Ovary (tissue), 9 donors: ENCODE data around the gene MUC2. TPM values are rescaled to one million over a fixed set of nuclear protein-coding genes. Genes with fewer than 3 reads are reported as not detected.

ENCODE experiments used
- DNase-seq, 5 donors: peaks; one replicate each; pipeline ENCODE4 v3.0.0-alpha.2; 2019 to 2020
- H3K27ac ChIP-seq, 2 donors: fragments of 200-600 bp; one replicate each; pipeline versions ENCODE4 v1.5.1 to v1.8.0; 2019 to 2022
- H3K27me3 ChIP-seq: fragments of 200-600 bp; one replicate; pipeline ENCODE4 v1.8.0; 2022
- H3K36me3 ChIP-seq: fragments of 200-600 bp; sonication (generic); one replicate; pipeline ENCODE4 v1.5.1; 2019
- H3K4me1 ChIP-seq: one replicate; pipeline ENCODE4 v1.8.1; 2013; ENCODE audit warnings: mild to moderate bottlenecking, moderate library complexity; ENCODE audit not compliant: insufficient read depth
- H3K4me3 ChIP-seq: fragments of 200-600 bp; sonication (generic); one replicate; pipeline ENCODE4 v1.5.1; 2017
- H3K9me3 ChIP-seq, 2 donors: fragments of 200-600 bp in 1 of 2; sonication (generic) in 1 of 2; one replicate each; pipeline versions ENCODE4 v1.5.1 to v1.8.1; 2013 to 2019; ENCODE audit warnings: mild to moderate bottlenecking in 1 of 2, moderate library complexity in 1 of 2
- CTCF ChIP-seq, 3 donors: fragments of 450-650 bp in 2 of 3; fragments of 200-600 bp in 1 of 3; IDR thresholded peaks; one replicate each; pipeline versions ENCODE4 v1.5.1 to v1.8.0; 2016 to 2022; ENCODE audit warnings: antibody characterized with exemption in 3 of 3, mild to moderate bottlenecking in 1 of 3
- EP300 ChIP-seq: sonication (generic); formaldehyde crosslinking; IDR thresholded peaks from one replicate; pipeline ENCODE4 v1.6.1; 2017; ENCODE audit warnings: antibody characterized with exemption
- POLR2A ChIP-seq: fragments of 450-650 bp; IDR thresholded peaks from one replicate; pipeline ENCODE4 v1.6.1; 2017; ENCODE audit warnings: antibody characterized with exemption, mild to moderate bottlenecking, moderate library complexity
- WGBS, 3 donors: extraction: QIAGEN DNeasy Blood & Tissue Kit in 1 of 3; methylation state at CpG; one replicate each; pipeline versions ENCODE4 v1.1.5 to v1.1.7; 2013 to 2017; 5-methylcytosine and 5-hydroxymethylcytosine counted together
- intact Hi-C, 4 donors: fragments of 100-400 bp; cut with DNase I; formaldehyde crosslinking; loops; one replicate each; pipeline versions ENCODE4 v1.11.0 to v1.15.1; 2022 to 2023
- polyA plus RNA-seq, 2 donors: library from polyadenylated mRNA; stranded (reverse); fragments of 200-250 nt in 1 of 2; fragments of 350-450 nt in 1 of 2; fragmentation: Illumina TruSeq in 1 of 2; extraction: RNeasy Lipid Tissue Mini Kit (QIAGEN cat#74804) in 1 of 2; gene quantifications; one replicate each; pipeline ENCODE4 v1.2.3, GENCODE V29; 2013 to 2014
- total RNA-seq, 7 donors: library from RNA; depleted of rRNA in 2 of 7; stranded (reverse); fragments of >200 nt in 2 of 7; fragmentation: NEBNext Ultra II Directional in 3 of 7; extraction: Animal tissue kit (Norgen Biotek cat#: 25700) in 3 of 7; gene quantifications; one replicate each; pipeline versions ENCODE4 v1.1.0 to v1.2.4, GENCODE V29; 2016 to 2023
- donor health status: DM: no; HTN: no; CAD: no; lungs with moderate emphysema.
- donor health status: DM: no; HTN: no; CAD: no.
- donor health status: Bipolar disorder and iron deficiency.
- donor health status: DM: yes; HTN: yes; CAD: no.
- donor health status: DM: no; HTN: no; CAD: no.
- donor health status: DM: yes; HTN: yes; CAD: no.

Gene MUC2
- total and polyA plus RNA-seq, 9 donors, result 0.02 to 3.3 (median 0.10) TPM; not detected in 4

GRCh38 chr11:1090600-1091331 is 16.1 kb downstream of the MUC2 start:
- DNase-seq, result no peak
- no peaks in the 10 kb centered on the region for H3K9me3 ChIP-seq
- intact Hi-C loops, result no loop called here
- no peaks in the 10 kb centered on the region for H3K4me1 ChIP-seq
- H3K27me3 ChIP-seq, result no peaks in the 10 kb centered on the region
- no peak overlapping the region for H3K27ac ChIP-seq
- no peaks in the 10 kb centered on the region for H3K36me3 ChIP-seq
- 85 to 98% (median 86%) methylated on average over 17 to 20 of the region's 20 CpGs for WGBS, 3 donors
- TF ChIP-seq POLR2A (no peak), EP300 (no peak), CTCF (IDR thresholded peaks at IDR 0.05) (no peak)
- no peak overlapping the region for H3K4me3 ChIP-seq

- no peaks in the 10 kb centered on the region for H3K4me1 ChIP-seq
- 79 to 90% (median 82%) methylated on average over 12 of the region's 12 CpGs for WGBS, 3 donors
- no peaks in the 10 kb centered on the region for H3K9me3 ChIP-seq
- no peak overlapping the region for H3K27ac ChIP-seq
- H3K36me3 ChIP-seq, result no peaks in the 10 kb centered on the region
- H3K27me3 ChIP-seq, result no peaks in the 10 kb centered on the region
- no peak overlapping the region for H3K4me3 ChIP-seq
- no peak for TF ChIP-seq EP300
- no peak for TF ChIP-seq POLR2A
- no peak for DNase-seq
- intact Hi-C loops, result no loop called here
These were observed 16.8 kb downstream of the MUC2 start for GRCh38 chr11:1091332-1092083.

GRCh38 chr11:1092145-1092670 is 17.5 kb downstream of the MUC2 start:
- no peaks in the 10 kb centered on the region for H3K36me3 ChIP-seq
- H3K27ac ChIP-seq, result no peak overlapping the region
- intact Hi-C loops, result no loop called here
- H3K27me3 ChIP-seq, result no peaks in the 10 kb centered on the region
- H3K4me1 ChIP-seq, result no peaks in the 10 kb centered on the region
- DNase-seq, result no peak
- no peaks in the 10 kb centered on the region for H3K9me3 ChIP-seq
- H3K4me3 ChIP-seq, result no peak overlapping the region
- 63 to 67% (median 64%) methylated on average over 17 of the region's 17 CpGs for WGBS, 3 donors
- no peak for TF ChIP-seq CTCF (IDR thresholded peaks at IDR 0.05)
- no peak for TF ChIP-seq EP300
- TF ChIP-seq POLR2A, result no peak

GRCh38 chr11:1092919-1093318 is 18.2 kb downstream of the MUC2 start:
- H3K4me3 ChIP-seq, result no peak overlapping the region
- H3K9me3 ChIP-seq, result no peaks in the 10 kb centered on the region
- no peaks in the 10 kb centered on the region for H3K36me3 ChIP-seq
- no peak for DNase-seq
- no peaks in the 10 kb centered on the region for H3K27me3 ChIP-seq
- intact Hi-C loops, result no loop called here
- H3K27ac ChIP-seq, result no peak overlapping the region
- TF ChIP-seq CTCF (IDR thresholded peaks at IDR 0.05), result no peak
- TF ChIP-seq POLR2A, result no peak
- TF ChIP-seq EP300, result no peak
- WGBS, 3 donors, result 74 to 79% (median 78%) methylated on average over 5 to 7 of the region's 7 CpGs
- H3K4me1 ChIP-seq, result no peaks in the 10 kb centered on the region
